ENCODE measurements around the gene C4B. TPM values are rescaled to one million over a fixed set of nuclear protein-coding genes. Genes with fewer than 3 reads are reported as not detected.
A peak's percentile ranks its signal among the peaks of the same experiment; 100 is the strongest.
"Not testable (repeated sequence)": the region's sequence is repeated elsewhere in the genome, so short reads cannot be mapped to it uniquely, and the experiment has no call there.

Gene C4B
- total and polyA plus RNA-seq, 3 experiments from 2014 or later = 0.70 to 3.7 (median 2.2) TPM

GRCh38 chr6:31996385-31996784, 18.2 kb upstream of the C4B start:
- H3K36me3 ChIP-seq (ENCODE audit: insufficient read depth, low read length); H3K4me1 ChIP-seq (ENCODE audit: insufficient read depth, low read length); H3K9me3 Mint-ChIP-seq; H3K4me1 Mint-ChIP-seq; CTCF ChIA-PET; H3K27me3 ChIP-seq (ENCODE audit: insufficient read depth, low read length, poor library complexity, severe bottlenecking); H3K9me3 ChIP-seq (ENCODE audit: low read length); H3K4me3 Mint-ChIP-seq; H3K36me3 Mint-ChIP-seq; H3K27ac ChIP-seq (ENCODE audit: low read depth, low read length); POLR2A ChIA-PET; H3K4me3 ChIP-seq (ENCODE audit: low read length); H3K27me3 Mint-ChIP-seq: not testable (repeated sequence)
- peak in 1 of 5 donors; percentile 30 for DNase-seq
- H3K27ac Mint-ChIP-seq = peak overlapping the region in 1 of 8 donors; percentile 58

DNA sequence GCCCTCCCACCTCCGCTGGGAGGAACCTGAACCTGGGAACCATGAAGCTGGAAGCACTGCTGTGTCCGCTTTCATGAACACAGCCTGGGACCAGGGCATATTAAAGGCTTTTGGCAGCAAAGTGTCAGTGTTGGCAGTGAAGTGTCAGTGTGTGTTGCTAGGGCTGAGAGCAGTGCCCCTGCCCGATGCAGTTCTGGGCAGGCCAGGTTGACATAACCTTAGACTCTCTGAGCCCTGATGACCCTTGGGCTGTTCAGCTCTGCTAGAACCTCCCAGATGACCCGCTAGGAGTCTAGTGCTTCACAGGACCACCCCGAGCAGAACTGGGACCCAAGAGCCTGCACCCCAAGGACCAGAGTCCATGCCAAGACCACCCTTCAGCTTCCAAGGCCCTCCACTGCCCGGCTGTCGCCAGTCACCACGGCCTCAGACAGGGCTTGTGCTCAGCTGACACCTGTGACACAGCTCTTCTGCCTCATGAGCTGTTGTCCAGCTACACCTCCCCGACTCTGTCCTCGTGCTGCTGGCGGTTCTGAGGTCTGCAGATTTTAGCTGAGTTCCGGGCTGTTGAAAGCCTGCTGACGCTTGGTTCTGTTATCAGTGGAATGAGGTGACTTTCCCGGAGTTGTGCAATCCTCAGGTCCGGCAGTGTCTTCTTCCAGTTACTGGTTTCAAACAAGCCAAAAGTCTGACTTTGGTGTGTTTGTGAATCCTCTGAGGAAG, 11.9 kb upstream of the C4B start:
- H3K36me3 ChIP-seq (ENCODE audit: insufficient read depth, low read length); H3K27ac Mint-ChIP-seq; POLR2A ChIA-PET; H3K9me3 ChIP-seq (ENCODE audit: low read length); H3K4me1 ChIP-seq (ENCODE audit: insufficient read depth, low read length); H3K4me3 ChIP-seq (ENCODE audit: low read length); DNase-seq; CTCF ChIA-PET; H3K27me3 ChIP-seq (ENCODE audit: insufficient read depth, low read length, poor library complexity, severe bottlenecking); H3K27me3 Mint-ChIP-seq; H3K9me3 Mint-ChIP-seq; H3K4me3 Mint-ChIP-seq; H3K36me3 Mint-ChIP-seq; H3K27ac ChIP-seq (ENCODE audit: low read depth, low read length): not testable (repeated sequence)
- H3K4me1 Mint-ChIP-seq = peaks cover 6 to 12% (median 8%) of the 10 kb centered on the region in 3 donors

GRCh38 chr6:32003301-32003700, 11.3 kb upstream of the C4B start:
- H3K27me3 ChIP-seq (ENCODE audit: insufficient read depth, low read length, poor library complexity, severe bottlenecking); POLR2A ChIA-PET; DNase-seq; H3K4me3 ChIP-seq (ENCODE audit: low read length); H3K9me3 Mint-ChIP-seq; H3K4me1 ChIP-seq (ENCODE audit: insufficient read depth, low read length); H3K27ac ChIP-seq (ENCODE audit: low read depth, low read length); H3K9me3 ChIP-seq (ENCODE audit: low read length); CTCF ChIA-PET; H3K27me3 Mint-ChIP-seq; H3K27ac Mint-ChIP-seq; H3K36me3 Mint-ChIP-seq; H3K36me3 ChIP-seq (ENCODE audit: insufficient read depth, low read length); H3K4me3 Mint-ChIP-seq: not testable (repeated sequence)
- peaks cover 6 to 12% (median 8%) of the 10 kb centered on the region in 3 donors for H3K4me1 Mint-ChIP-seq

- POLR2A ChIA-PET; H3K9me3 Mint-ChIP-seq; DNase-seq; H3K36me3 Mint-ChIP-seq; H3K27ac ChIP-seq (ENCODE audit: low read depth, low read length); H3K36me3 ChIP-seq (ENCODE audit: insufficient read depth, low read length); H3K27ac Mint-ChIP-seq; H3K4me1 ChIP-seq (ENCODE audit: insufficient read depth, low read length); H3K27me3 Mint-ChIP-seq; H3K9me3 ChIP-seq (ENCODE audit: low read length); H3K4me3 Mint-ChIP-seq; CTCF ChIA-PET; H3K4me3 ChIP-seq (ENCODE audit: low read length); H3K27me3 ChIP-seq (ENCODE audit: insufficient read depth, low read length, poor library complexity, severe bottlenecking): not testable (repeated sequence)
- peaks cover 6 to 12% (median 8%) of the 10 kb centered on the region in 3 donors for H3K4me1 Mint-ChIP-seq
Observed at GRCh38 chr6:32004393-32004792, 10.2 kb upstream of the C4B start.

DNA sequence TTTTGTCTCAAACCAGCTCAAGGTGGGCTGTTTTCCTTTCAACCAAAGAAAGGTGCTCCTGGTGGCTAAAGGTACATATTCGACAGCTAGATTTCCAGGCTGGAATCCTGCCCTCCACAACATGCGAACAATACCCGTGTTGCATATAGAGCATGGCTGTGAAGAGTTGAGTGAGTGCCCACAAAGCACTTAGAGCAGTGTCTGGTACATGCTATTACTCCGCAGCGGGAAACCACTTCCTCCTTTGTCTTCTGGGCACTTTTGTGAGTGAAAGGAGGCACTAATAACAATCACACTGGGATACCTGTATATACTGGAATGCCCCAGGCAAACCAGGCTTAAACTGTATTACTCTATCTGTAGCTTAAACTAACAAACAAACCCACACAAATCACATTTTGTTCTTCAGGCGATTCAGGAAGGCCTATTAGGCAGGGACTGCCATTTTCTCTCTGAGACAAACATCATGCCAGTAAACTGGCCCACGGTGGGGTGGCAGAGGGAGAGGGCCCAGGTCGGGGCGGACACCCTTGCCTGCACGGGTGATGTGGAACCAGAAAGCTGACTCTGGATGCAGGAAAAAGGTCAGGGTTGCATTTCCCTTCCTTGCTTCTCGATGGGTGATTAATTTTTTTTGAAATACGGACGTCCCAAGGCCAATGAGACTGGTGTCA, 9.6 kb upstream of the C4B start:
- POLR2A ChIA-PET; DNase-seq; H3K27me3 ChIP-seq (ENCODE audit: insufficient read depth, low read length, poor library complexity, severe bottlenecking); H3K9me3 ChIP-seq (ENCODE audit: low read length); H3K27ac ChIP-seq (ENCODE audit: low read depth, low read length); H3K4me1 ChIP-seq (ENCODE audit: insufficient read depth, low read length); H3K4me3 ChIP-seq (ENCODE audit: low read length); H3K27me3 Mint-ChIP-seq; H3K36me3 ChIP-seq (ENCODE audit: insufficient read depth, low read length); CTCF ChIA-PET; H3K36me3 Mint-ChIP-seq; H3K9me3 Mint-ChIP-seq: not testable (repeated sequence)
- Mint-ChIP-seq H3K27ac (peak overlapping the region in 7 of 8 donors; percentile 0 to 92 (median 85)), H3K4me3 (peak overlapping the region in 1 of 7 donors; percentile 24), H3K4me1 (peaks cover 6 to 12% (median 8%) of the 10 kb centered on the region in 3 donors)

DNA sequence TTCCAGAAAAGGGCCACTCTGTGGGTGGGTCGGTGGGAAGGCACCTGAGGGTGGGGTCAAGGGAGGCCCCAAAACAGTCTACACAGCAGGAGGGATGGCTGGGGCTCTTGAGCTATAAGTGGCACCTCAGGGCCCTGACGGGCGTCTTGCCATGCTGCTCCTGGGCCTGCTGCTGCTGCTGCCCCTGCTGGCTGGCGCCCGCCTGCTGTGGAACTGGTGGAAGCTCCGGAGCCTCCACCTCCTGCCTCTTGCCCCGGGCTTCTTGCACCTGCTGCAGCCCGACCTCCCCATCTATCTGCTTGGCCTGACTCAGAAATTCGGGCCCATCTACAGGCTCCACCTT, 9.1 kb upstream of the C4B start:
- H3K4me3 Mint-ChIP-seq; H3K9me3 ChIP-seq (ENCODE audit: low read length); H3K27me3 Mint-ChIP-seq; H3K4me3 ChIP-seq (ENCODE audit: low read length); CTCF ChIA-PET; H3K36me3 Mint-ChIP-seq; H3K36me3 ChIP-seq (ENCODE audit: insufficient read depth, low read length); H3K9me3 Mint-ChIP-seq; H3K27ac ChIP-seq (ENCODE audit: low read depth, low read length); POLR2A ChIA-PET; H3K27me3 ChIP-seq (ENCODE audit: insufficient read depth, low read length, poor library complexity, severe bottlenecking); H3K4me1 ChIP-seq (ENCODE audit: insufficient read depth, low read length): not testable (repeated sequence)
- Mint-ChIP-seq H3K27ac (peak overlapping the region in 1 of 8 donors; percentile 45), H3K4me1 (peaks cover 6 to 12% (median 8%) of the 10 kb centered on the region in 3 donors)
- peak in 1 of 5 donors; percentile 29 for DNase-seq

- H3K4me3 Mint-ChIP-seq; POLR2A ChIA-PET; H3K4me3 ChIP-seq (ENCODE audit: low read length); H3K27me3 Mint-ChIP-seq; H3K36me3 ChIP-seq (ENCODE audit: insufficient read depth, low read length); H3K9me3 Mint-ChIP-seq; H3K36me3 Mint-ChIP-seq; H3K27ac ChIP-seq (ENCODE audit: low read depth, low read length); CTCF ChIA-PET; H3K9me3 ChIP-seq (ENCODE audit: low read length); H3K27me3 ChIP-seq (ENCODE audit: insufficient read depth, low read length, poor library complexity, severe bottlenecking); H3K4me1 ChIP-seq (ENCODE audit: insufficient read depth, low read length): not testable (repeated sequence)
- Mint-ChIP-seq H3K27ac (peak overlapping the region in 1 of 8 donors; percentile 32), H3K4me1 (peaks cover 6 to 12% (median 8%) of the 10 kb centered on the region in 3 donors)
- peak in 1 of 5 donors; percentile 18 for DNase-seq
Observed at GRCh38 chr6:32005991-32006529, 8.5 kb upstream of the C4B start.

GRCh38 chr6:32007086-32007485, 7.5 kb upstream of the C4B start:
- H3K27me3 ChIP-seq (ENCODE audit: insufficient read depth, low read length, poor library complexity, severe bottlenecking); H3K9me3 ChIP-seq (ENCODE audit: low read length); POLR2A ChIA-PET; H3K4me3 Mint-ChIP-seq; H3K4me1 ChIP-seq (ENCODE audit: insufficient read depth, low read length); H3K27ac ChIP-seq (ENCODE audit: low read depth, low read length); H3K9me3 Mint-ChIP-seq; H3K4me3 ChIP-seq (ENCODE audit: low read length); H3K27me3 Mint-ChIP-seq; CTCF ChIA-PET; H3K36me3 Mint-ChIP-seq; H3K36me3 ChIP-seq (ENCODE audit: insufficient read depth, low read length): not testable (repeated sequence)
- peak in 1 of 5 donors; percentile 15 for DNase-seq
- Mint-ChIP-seq H3K27ac (peak overlapping the region in 1 of 8 donors; percentile 75), H3K4me1 (peaks cover 6 to 12% (median 8%) of the 10 kb centered on the region in 3 donors)

Data from CD8-positive, alpha-beta memory T cell (primary cell).